NB4 (cell line): Measurements from ENCODE around the gene IFNGR1.

Source experiments
- DNase-seq: peaks from one replicate; pipeline ENCODE4 v3.0.0; 2010; ENCODE audit warnings: low read depth
- H3K4me3 ChIP-seq: one replicate; pipeline ENCODE4 v1.5.1; 2011; ENCODE audit warnings: mild to moderate bottlenecking, low read depth, low read length, moderate library complexity
- MYC ChIP-seq: IDR thresholded peaks from 2 replicates; pipeline ENCODE4 v1.6.1; 2011; ENCODE audit warnings: low read depth, low read length
- POLR2A ChIP-seq: IDR thresholded peaks from 2 replicates; pipeline ENCODE4 v1.6.1; 2011; ENCODE audit warnings: mild to moderate bottlenecking; ENCODE audit not compliant: insufficient read length; ENCODE audit errors: extremely low read depth
- TF ChIP-seq, protein P1 (sequence below): IDR thresholded peaks from 2 replicates; pipeline ENCODE4 v1.6.1; 2011; ENCODE audit warnings: low read depth, low read length
- TF ChIP-seq, protein P2 (sequence below): IDR thresholded peaks from one replicate; pipeline ENCODE4 v1.5.1; 2012; ENCODE audit warnings: low read depth, low read length

Gene IFNGR1

DNA sequence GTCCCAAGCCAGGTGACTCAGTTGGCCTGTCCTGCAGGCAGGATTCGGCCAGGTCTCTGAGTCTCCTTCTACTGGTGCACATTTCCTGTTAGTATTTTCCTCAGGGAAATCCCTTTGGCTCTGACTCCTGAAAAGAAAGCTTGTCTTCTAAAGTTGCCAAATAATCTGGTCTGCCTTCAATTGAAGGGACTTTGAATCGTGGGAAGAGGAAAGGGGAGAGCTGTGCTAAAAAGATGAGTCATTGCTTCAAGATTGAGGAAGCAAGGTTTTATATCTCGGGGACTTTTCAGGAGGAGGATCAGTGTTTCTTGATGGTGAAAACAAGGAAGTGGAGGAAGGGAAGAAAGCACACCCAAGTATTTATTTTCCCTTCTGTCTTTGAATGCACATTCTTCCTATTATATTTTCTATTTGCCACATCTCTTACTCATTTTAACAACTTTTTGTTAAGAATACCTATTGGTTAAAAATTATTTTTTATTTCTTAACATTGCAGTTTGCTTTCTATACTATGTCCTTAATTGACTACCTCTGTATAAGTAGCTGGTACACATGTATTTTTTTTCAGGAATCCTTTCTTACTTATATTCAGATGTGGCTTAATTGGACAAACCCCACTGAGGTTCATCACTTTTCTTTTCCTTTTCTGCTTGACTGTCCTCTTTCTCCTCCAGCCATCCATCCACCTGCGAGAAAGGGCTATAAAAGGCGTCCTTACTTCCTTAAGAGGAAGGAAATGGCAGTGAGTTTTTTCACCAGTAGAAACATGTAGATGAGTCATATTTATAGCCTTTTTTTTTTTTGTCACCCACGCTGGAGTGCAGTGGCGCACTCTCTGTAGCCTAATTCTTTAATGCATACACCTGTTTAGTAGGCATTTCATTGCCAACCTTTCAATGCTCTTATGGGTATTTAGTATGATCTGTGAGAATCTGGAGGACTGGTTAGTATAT lies 15.0 kb upstream of the IFNGR1 start:
- peak; percentile 92 for DNase-seq
- TF ChIP-seq, protein P1, sequence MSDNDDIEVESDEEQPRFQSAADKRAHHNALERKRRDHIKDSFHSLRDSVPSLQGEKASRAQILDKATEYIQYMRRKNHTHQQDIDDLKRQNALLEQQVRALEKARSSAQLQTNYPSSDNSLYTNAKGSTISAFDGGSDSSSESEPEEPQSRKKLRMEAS, result no peak
- TF ChIP-seq, protein P2, sequence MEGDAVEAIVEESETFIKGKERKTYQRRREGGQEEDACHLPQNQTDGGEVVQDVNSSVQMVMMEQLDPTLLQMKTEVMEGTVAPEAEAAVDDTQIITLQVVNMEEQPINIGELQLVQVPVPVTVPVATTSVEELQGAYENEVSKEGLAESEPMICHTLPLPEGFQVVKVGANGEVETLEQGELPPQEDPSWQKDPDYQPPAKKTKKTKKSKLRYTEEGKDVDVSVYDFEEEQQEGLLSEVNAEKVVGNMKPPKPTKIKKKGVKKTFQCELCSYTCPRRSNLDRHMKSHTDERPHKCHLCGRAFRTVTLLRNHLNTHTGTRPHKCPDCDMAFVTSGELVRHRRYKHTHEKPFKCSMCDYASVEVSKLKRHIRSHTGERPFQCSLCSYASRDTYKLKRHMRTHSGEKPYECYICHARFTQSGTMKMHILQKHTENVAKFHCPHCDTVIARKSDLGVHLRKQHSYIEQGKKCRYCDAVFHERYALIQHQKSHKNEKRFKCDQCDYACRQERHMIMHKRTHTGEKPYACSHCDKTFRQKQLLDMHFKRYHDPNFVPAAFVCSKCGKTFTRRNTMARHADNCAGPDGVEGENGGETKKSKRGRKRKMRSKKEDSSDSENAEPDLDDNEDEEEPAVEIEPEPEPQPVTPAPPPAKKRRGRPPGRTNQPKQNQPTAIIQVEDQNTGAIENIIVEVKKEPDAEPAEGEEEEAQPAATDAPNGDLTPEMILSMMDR, result no peak
- TF ChIP-seq POLR2A (no peak), MYC (no peak)
- H3K4me3 ChIP-seq, result no peak overlapping the region

DNA sequence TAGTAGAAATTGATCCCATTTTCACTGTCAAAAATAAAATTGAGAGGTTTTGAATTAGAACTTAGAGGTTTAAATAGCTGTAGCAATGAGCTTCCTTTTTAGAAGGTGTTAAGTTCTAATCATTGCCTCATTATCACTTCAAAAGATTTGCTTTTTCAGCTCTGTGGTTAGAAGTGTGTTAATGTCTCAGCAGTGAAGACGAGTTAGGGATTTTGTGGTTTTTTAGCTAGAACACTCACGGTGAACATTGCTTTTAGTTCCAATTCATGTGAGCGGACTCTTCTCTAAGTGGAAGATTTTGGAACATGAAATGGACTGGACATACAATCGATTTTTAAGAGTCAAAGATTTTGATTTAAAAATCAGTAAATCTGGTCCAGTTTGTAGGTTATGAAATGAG lies 12.7 kb upstream of the IFNGR1 start:
- TF ChIP-seq POLR2A (no peak), MYC (no peak)
- TF ChIP-seq, protein P2, result no peak
- TF ChIP-seq, protein P1, result no peak
- no peak overlapping the region for H3K4me3 ChIP-seq
- DNase-seq, result peak; percentile 42

DNA sequence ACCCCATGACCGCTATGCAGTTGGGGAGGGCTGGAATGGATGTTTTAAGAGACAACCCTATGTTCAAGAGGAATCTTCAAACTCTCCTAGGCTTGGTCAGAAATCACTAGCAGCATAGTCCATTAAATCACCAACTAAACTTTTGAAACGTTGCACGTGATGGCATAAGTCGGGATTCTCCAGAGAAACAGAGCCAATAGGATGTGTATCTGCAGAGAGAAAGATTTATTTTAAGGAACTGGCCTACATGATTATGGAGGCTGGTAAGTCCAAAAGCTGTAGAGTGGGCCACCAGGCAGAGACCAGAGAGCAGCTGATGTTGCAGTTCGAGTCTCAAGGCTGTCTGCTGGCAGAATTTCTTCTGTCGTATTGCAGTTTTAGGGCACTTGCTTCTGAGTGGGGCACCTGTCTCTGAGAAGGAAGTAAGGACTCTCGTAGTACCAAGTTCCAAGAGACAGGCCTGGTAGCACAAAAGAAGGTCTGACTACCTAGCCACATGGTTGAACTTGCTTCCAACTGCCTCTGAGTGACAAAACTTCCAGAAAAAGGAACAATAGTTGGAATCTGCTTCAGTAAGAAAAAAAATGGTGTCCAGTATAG lies 11.9 kb upstream of the IFNGR1 start:
- no peak overlapping the region for H3K4me3 ChIP-seq
- DNase-seq, result no peak
- TF ChIP-seq, protein P2, result no peak
- no peak for TF ChIP-seq POLR2A
- TF ChIP-seq MYC, result no peak
- TF ChIP-seq, protein P1, result no peak

DNA sequence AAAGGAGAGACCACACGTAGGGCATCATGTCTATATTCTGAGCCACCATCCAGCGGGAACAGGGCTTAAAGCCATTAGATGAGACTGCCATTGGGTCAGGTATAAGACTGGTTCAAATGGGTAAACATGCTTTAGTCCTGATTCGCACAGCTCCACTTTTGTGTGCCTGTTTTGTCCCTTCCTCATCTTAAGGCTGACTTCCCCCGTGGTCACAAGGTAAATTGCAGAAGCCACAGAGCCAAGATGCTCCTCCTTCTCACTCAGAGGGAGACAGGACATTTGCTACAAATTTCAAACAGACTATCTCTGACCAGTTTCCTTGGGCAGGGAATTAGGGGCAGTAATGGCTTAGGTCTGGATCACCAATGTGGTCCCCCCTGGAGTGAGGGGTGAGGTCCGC lies 11.4 kb upstream of the IFNGR1 start:
- TF ChIP-seq, protein P1, result no peak
- TF ChIP-seq, protein P2, result no peak
- TF ChIP-seq MYC, result no peak
- no peak for TF ChIP-seq POLR2A
- H3K4me3 ChIP-seq, result no peak overlapping the region
- DNase-seq, result peak; percentile 55

DNA sequence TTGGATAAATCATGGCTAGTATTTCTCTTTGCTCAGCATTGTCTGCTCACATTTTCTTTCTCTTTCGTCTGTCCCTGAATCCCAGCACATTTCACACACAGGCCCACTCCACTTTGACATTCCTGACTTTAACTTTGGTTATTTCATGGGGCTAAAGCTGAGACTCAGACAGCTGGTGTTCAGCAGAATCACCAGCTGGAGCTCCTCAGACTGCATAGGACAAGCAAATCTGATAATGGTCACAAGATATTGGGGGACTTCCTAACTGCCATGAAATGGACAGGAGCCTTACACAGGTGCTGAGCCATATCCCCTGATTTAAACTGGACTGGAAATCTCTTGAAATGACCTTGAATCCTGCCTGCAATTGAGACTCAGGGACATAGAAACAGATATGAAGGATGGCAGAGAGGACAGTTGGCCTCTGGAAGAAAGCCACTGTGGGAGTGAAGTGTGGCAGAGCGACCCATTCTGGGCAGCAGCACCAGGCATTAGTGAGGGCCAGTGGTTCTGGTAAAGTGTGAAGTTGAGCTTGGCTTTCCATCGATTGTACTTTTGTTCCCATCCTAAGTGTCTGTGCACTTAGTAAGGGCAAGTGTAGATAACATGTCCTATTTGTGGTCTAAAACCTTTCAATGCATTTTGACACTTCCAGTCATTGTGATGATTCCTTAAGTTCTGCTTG lies 10.0 kb upstream of the IFNGR1 start:
- no peak for DNase-seq
- H3K4me3 ChIP-seq, result no peak overlapping the region
- TF ChIP-seq, protein P1, result no peak
- no peak for TF ChIP-seq MYC
- no peak for TF ChIP-seq POLR2A
- TF ChIP-seq, protein P2, result no peak
